NCI-H1092 treated with DMSO at 0.1 percent for 48 hours (cell line): ENCODE results near the gene PCLO.
A peak's percentile ranks its signal among the peaks of the same experiment; 100 is the strongest.
"Not testable (repeated sequence)": the region's sequence is repeated elsewhere in the genome, so short reads cannot be mapped to it uniquely, and the experiment has no call there.

Experiments
- DNase-seq: peaks from one replicate; lab custom pipeline; 2025; lab: John Stamatoyannopoulos, UW

The PCLO gene

DNA sequence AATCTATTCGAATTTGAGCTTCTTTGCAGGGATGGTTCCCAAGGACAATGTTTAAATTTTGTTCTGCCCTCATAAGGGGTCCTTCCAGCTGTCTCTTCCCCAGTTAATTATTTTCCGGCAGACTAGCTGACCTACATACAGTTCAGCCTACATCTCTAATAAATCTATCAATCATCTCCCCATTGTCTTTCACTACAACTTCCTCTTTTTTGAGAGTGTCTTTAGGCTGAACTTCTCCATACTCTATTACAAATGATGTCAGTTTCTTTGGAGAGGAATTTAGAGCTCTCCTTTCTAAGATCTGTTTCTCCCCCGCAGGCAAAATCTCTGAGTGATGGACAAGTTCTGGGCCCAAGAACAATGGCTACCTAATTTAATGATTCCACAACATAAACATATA, 122.2 kb downstream of the PCLO start:
- no peak for DNase-seq

DNA sequence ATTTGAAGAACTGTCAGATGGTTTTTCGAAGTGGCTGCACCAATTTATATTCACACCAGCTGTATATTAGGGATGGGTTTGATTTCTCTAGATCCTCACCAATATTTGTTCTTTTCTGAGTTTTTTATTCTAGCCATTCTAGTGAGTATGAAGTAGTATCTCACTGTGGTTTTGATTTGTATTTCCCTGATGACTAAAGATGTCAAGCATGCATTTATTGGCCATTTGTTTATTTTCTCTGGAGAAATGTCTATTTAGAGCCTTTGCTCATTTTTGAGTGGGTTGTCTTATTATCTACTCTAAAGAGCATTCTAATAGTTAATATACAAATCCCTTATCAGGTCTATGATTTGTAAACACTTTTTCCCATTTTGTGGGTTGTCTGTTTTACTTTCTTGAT, 123.9 kb downstream of the PCLO start:
- no peak for DNase-seq

DNA sequence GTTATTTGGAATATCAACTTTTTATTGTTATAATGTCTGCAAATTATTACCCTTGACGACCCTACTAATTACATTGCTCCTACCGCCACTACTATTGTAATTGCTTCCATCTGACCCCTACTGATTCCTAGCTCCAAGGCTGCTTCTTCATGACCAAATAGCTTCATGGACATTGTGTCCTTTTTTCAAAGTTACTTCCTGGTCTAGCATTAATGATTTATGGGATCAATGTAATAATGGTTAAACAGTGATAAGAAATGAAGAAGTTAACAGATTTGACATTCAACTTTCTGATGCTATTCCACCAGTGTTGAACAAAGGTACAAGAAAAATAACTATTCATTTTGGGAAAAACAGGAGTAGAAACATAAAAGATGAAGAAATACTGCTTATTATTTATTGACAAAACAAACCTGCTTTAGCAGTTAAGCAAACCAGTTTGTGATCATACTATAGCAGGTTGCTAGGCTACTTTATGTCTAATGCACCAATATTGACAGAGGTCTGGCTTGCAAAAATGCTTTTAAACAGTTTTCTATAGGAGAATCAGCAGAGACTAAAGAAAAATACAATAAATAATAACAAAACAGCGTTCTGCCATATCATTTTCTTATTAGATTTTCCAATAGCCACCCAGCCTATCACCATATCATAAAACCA, 125.8 kb downstream of the PCLO start:
- DNase-seq: no peak

DNA sequence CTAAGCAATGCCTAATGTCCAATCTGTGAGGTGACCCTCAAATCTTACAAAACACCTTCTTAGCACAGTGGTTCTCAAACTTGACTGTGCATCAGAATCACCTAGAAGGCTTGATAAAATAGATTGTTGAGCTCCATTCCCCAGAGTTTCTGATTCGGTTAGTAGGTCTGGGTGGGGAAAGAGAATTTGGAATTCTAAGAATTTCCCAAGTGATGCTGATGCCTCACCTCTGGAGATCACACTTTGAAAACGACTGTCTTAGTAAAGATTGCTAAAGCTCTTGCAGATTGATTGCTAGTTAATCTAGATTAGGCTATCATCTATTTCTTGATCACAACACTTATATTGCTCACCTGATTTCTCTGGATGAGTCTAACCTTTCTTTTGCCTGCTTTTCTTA, 126.6 kb downstream of the PCLO start:
- no peak for DNase-seq

DNA sequence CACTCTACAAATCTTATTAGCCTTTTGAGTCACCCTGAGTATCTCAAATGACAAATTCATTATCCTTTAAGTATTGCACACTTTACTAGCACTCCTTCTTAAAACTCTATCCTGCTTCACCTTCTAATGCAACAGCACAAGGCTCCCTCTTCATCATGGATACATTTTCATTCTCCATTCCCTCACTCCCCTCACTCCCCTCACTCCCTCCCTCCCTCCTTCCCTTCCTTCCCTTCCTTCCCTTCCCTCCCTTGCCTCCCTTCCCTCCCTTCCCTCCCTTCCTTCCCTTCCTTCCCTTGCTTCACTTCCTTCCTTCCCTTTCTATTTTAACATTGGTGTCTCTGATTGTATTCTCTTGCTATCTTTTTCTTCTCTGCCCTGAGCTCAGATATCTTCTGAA, 130.5 kb downstream of the PCLO start:
- DNase-seq: no peak

DNA sequence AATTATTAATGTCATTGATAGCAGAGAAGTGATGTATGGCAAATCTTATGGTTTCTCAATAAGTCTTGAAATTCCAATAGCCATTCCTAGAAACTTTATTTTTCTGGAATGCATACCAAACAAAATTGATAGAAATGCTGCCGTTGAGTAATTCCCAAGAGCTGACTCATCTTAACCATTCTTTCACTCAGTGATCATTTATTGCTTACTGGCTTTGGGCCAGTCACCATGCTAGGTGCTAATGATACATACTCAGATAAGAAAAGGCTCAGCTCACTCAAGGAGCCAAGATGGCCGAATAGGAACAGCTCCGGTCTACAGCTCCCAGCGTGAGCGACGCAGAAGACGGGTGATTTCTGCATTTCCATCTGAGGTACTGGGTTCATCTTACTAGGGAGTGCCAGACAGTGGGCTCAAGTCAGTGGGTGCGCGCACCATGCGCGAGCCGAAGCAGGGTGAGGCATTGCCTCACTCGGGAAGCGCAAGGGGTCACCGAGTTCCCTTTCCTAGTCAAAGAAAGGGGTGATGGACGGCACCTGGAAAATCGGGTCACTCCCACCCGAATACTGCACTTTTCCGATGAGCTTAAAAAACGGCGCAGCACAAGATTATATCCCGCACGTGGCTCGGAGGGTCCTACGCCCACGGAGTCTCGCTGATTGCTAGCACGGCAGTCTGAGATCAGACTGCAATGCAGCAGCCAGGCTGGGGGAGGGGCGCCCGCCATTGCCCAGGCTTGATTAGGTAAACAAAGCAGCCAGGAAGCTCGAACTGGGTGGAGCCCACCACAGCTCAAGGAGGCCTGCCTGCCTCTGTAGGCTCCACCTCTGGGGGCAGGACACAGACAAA, 138.6 kb downstream of the PCLO start:
- not testable (repeated sequence) for DNase-seq

DNA sequence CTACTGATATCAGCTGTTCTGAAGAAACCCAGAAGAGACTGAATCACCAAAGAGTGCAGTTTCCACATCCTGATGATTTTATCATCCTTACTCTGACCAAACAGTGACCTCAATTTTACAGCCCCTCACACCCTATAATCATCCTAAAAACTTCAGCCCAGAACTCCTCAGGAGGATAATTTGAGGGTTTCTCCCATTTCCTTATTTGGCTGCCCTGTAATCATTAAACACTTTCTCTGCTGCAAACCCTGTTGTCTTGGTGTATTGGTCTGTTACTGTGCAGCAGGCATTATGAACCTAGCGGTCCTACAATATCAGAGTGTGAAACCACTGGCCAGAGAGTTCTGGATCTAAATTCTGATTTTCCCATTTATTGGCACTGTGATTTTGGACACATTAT, 141.7 kb downstream of the PCLO start:
- no peak for DNase-seq

DNA sequence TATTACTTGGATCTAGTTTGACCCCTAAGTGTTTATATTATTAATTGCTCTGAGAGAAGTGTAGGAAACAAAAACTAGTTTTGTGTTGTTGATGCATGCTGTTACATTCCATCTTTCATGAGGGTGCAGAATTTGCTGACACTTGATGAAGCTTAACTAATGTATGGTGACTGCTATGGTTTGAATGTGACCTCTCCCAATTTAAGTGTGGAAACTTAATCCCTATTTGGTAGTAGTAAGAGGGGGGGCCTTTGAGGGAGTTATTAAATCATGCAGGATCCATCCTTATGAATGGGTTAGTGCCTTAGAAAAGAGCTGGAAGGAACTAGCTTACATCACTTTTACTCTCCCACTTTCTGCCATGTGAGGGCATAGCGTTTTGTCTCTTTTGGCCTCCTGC, 142.5 kb downstream of the PCLO start:
- no peak for DNase-seq

DNA sequence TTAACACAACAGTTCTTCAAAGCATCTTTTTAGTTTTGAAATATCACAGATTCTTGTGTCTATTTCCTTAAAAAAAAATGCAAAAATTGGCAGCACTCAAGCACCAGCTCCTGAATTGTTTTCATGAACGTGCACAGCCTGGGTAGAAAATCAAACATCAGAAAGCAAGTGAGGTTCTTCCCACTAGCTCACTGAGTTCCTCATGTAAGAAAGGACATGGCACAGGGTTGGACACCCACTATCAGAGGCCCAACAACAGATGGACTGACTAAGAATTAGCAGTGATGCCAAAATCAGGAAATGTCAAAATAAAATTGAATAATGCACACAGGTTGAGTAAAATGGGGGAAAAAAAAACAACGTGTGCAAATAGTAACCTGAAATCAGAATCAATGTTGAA, 146.8 kb downstream of the PCLO start:
- DNase-seq: no peak

DNA sequence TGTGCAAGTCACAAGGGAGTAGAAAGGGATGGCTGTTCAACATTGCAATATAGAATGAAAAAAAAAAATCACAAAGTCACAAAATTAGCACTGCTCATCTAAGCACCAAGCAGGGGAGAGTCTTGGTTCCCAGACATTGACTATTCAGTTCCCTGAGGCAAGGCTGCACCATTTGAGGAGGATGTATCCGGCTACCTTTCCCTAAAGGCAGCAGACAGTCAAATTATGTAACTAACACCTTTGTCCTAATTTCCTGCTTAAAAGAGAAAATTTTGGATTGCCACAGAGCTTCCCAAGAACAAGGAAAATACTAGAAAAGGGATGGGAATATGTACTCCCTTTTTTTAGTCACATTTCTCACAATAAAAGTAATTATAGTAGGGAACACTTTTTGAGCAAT, 148.1 kb downstream of the PCLO start:
- no peak for DNase-seq

DNA sequence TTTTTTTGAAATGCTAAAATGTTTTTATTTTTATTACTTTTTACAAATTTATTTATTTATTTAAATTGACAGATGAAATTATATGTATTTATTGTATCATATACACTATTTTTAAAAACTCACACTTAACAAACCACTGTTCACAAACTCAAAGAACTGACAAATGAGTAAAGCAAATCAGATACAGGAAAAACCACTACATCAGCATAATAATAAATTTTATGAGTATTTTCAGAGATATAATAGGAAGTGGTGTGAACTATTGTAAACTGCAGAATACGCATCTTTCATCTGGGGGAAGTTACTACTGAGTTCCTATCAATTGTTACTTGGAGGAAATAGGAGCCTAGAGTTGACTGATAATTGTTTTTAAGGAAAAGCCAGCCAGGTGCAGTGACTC, 150.7 kb downstream of the PCLO start:
- DNase-seq: no peak

DNA sequence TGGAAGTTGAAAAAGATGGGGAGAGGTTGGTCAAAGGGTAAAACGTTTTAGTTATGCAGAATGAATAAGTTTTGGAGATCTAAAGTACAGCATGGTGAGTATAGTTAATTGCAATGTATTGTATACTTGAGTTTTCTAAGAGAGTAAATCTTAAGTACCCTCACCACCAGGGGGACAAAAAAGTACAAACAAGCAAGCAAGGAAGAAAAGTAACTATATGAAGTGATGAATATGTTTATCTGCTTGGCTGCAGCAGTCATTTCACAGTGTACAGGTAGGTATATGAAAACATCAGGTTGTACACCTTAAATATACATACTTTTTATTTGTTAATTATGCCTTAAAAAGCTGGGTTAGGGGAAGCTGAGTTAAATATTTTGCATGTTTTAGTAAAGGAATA, 157.3 kb downstream of the PCLO start:
- no peak for DNase-seq

DNA sequence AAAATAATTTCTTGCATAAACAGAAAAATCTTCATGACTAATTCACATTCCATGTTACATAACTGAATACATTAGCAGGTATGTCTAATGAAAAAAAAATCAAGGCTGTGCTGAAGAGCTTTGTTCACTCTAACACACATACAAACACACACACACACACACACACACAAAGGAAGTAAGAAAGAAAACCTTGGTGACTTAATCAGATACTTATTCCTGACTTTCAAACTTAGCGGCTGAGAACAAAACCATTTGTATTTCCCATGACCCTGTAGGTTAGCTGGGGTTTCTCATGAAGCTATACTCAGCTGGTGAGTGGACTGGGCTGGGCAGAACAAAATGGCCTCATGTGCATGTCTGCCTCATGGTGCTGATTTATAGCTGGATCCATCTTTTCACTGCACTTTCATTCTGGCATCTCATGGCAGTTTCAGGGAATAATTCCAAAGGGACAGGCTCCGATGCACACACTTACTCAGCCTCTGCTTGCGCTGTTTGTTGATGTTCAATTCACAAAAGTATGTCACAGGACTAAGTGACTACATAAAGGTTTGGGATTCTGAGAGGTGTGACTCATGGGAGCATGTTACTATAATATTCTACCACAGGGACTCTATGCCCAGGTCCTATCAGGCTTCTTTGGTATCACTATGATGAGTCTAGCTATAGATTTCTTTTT, 161.2 kb downstream of the PCLO start:
- no peak for DNase-seq

DNA sequence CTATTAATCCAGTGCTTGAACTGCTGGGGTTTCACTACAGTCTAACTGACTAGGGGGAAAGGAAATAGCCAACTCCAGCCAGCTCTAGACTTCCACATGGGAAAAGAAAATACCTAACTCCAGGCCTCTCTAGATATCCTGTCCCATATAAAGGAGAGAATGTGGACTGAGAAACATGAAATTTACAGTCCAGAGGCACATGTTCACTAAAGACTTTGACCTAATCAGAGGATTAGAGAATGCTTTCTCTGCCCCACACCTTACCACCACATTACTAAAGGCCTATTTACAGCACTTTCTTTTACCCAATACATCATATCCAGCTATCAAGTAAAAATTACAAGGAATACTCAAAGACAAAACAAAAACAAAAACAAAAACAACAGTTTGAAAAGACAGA, 164.2 kb downstream of the PCLO start:
- no peak for DNase-seq

DNA sequence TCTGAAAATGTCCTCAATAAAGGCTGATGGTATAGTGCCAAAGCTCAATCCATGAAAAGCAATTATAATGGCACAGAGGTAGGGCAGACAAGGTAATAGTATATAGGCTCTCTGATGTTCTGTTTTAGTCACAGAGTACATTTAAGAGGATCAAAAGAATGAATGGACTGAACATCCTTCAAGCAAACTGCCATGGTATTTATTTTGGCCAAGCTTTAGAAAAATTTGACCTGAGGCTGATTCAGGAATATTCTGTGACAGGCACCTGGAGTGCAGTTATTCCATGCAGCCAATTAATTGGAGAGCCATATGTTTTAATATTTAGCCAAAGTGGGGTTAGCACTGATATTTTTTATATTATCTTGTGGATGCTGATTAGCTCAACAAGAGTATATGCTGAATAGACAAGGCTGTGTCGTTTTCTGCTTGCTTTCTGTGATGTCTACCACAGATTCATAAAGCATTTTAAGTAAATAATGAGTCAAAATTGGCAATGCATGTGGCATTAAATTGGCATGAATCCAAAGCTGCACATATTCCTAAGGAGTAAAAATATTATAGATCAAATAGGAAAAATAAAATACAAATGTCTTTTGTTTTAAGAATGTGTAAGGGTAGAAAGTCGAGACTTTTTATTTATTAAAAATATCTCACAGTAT, 177.4 kb downstream of the PCLO start:
- peak; percentile 16 for DNase-seq

DNA sequence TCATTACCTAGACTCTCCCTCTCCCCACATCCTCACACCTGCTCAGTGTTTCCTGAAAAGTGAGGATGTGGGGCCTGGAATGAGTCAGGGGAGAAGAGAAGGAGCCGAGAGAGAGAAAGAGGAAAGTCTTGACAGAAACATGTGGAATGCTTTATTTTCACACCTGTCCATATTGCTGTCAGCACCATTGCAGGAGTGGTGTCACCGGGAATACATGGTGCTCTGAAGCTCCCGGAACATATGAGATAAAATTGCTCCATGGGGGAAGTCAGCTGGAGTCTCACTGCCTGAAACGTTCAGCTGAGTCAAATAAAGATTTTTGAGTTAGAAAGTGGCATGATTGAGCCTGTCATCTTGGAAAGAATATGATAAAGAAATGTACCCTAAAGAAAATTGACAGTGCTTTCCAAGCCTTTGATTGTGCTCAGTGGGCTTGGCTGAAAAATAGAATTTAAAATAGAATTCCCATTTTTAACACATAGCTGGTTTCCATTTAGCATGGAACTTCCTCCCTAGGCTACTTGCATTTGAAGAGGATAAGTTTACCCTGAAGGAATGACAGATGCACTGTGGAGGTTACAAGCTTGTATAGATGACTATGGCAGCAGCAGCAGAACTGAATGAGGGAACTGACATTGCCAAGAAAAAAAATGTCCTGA, 182.4 kb downstream of the PCLO start:
- no peak for DNase-seq

DNA sequence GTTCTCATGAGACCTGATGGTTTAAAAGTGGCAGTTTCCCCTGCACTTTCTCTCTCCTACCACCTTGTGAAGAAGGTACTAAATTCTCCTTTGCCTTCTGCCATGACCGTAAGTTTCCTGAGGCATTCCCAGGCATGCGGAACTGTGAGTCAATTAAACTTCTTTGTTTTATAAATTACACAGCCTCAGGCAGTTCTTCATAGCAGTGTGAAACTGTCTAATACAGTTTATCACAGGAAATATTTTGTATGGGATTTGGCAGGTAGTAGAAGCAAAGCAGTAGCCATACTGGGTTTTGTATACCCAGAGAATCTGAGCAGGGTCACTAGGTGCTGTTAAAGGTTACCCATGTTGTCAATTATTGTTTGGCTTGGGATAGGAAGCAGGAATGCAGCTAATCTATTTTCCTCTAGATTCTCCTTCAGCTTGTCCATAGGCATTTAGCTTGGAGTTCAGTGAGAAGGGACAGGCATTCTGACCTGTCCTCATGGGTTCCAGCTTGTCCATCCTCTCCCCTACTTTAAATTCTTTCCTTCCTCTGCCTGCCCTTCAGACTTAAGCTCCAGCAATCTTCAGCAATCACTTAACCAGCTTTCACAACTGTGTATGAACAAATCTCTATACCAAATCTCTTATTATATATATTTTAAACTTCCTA, 186.7 kb downstream of the PCLO start:
- DNase-seq: no peak

DNA sequence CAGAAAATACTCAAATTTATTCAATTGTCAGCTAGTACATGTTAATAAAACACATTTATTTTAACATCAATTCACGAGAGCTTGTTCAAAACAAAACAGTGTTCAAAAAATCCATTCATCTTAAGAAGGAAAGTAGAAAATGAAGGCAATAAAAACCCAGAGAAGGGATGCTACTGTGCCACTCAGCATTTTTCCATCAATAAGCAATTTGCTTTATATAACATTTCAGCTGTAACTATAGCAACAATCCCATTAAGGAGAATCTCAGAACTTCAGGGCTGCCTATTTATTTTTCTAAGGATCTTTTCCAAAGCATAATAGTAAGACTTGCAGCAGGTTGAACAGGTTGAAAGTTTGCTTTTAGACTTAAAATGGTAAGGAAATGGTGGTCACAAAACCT, 190.5 kb downstream of the PCLO start:
- no peak for DNase-seq

DNA sequence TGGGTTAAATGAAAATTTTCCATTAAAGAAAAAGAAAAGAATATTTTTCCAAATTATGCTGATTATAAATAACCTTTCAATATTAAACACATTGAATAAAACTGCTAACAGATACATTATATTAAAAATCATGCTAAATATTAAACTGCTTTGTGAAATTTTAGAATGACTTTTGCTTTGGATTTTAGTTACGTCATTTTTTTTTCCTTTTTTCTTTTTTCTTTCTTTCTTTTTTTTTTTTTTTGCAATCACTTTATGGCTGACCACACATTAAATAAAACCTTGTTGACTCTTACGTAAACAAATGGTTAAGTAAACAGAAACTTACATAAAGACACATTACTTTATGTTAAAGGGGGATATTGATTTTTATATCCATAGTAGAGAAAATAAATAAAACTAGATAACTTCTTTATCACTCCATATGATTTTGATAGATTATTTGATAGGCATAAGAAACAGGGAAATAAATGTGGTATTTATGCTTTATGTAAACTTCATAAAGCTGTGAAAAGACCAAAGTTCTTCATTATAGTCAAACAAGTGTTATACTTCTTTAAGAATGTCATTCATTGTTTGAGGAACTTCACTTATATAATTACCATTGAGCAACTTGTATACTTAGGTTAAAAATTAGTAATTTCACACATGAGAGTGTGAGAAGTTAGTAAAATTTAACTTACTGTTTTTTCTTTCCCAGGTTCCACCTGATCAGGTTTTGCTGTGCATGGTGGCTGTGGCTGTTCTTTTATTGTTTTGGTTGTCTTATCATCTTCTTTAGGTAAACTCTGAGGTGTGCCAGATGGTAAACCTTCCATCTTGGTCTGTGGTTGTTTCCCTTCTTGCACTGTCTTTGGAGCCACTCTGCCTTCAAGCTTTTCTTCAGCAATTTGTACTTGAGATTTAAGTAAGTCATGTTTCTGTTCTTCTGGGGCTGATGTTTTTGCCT, 197.3 kb downstream of the PCLO start:
- DNase-seq: no peak

DNA sequence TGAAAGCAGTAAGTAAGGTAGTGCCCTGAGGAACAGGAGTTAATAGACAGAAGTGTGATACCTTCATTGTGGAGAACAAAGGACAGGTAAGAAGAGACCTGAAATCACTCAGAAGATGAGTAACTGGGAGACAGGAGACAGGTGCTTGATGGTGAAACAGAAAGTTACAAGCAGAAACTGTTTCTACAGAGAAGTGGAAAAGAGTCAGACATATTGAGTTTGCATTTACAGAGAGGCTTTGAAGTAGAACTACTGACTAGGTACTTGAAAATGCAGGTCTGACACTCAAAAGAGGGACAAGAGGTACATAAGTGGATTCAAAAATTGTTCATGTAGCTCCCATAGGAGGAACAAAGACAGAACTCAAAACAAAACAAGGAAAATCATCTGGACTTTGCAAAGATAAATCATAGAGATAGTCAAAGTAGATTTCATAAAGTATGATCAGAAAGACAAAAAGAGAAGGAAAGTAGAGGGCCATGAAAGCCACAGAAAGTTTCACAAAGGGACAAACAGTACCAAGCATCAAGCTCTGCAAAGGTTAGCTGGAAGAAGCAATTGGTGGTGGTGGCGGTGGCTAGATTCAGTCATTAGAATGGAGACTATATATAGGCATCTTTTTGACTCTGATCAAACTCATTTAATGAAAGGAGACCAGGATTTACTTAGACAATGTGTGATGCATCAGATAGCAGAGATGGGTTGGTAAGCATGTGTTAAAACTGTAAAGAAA, 198.4 kb downstream of the PCLO start:
- no peak for DNase-seq
